WTC11 (cell line): ENCODE measurements around the gene WDR48. TPM values are rescaled to one million over a fixed set of nuclear protein-coding genes. Genes with fewer than 3 reads are reported as not detected.

Source experiments
- ATAC-seq: fragments of 200-7000 bp; cut with Tn5 transposase; 2 replicates; pipeline ENCODE4 v1.10.0; 2021; ENCODE audit warnings: mild to moderate bottlenecking, moderate library complexity
- CTCF ChIA-PET: fragments of 300-600 bp; sonication (Branson Sonifier 250); formaldehyde crosslinking; loops from one replicate; lab custom pipeline; 2021; ENCODE audit warnings: antibody characterized with exemption; lab: Charles Lee
- POLR2A ChIA-PET: fragments of 350-600 bp; sonication (Branson Sonifier 250); formaldehyde crosslinking; loops from one replicate; lab custom pipeline; 2021; ENCODE audit warnings: antibody characterized with exemption; lab: Charles Lee
- DNase-seq: peaks from one replicate; pipeline ENCODE4 v3.0.0; 2021; ENCODE audit warnings: low spot score
- H3K27ac Mint-ChIP-seq: 2 replicates; pipeline ENCODE4 v1.8.0; 2021; ENCODE audit warnings: mixed read lengths
- H3K27me3 Mint-ChIP-seq: 2 replicates; pipeline ENCODE4 v1.8.0; 2021; ENCODE audit warnings: low read depth, mild to moderate bottlenecking, moderate library complexity, mixed read lengths
- H3K36me3 Mint-ChIP-seq: 2 replicates; pipeline ENCODE4 v1.8.0; 2021; ENCODE audit warnings: mixed read lengths
- H3K4me1 Mint-ChIP-seq: 2 replicates; pipeline ENCODE4 v1.8.0; 2022; ENCODE audit warnings: mixed read lengths
- H3K4me3 Mint-ChIP-seq: 2 replicates; pipeline ENCODE4 v1.8.0; 2021; ENCODE audit warnings: mild to moderate bottlenecking, moderate library complexity, mixed read lengths
- H3K9me3 Mint-ChIP-seq: 2 replicates; pipeline ENCODE4 v1.8.0; 2021; ENCODE audit warnings: mixed read lengths
- ATF1 ChIP-seq: sonication (generic); formaldehyde crosslinking; IDR thresholded peaks from 2 replicates; pipeline ENCODE4 v1.8.1; 2023; ENCODE audit warnings: mild to moderate bottlenecking, moderate library complexity, missing genetic modification reagents
- CBFB ChIP-seq: sonication (generic); formaldehyde crosslinking; IDR thresholded peaks from 2 replicates; pipeline ENCODE4 v1.8.1; 2022; ENCODE audit warnings: mild to moderate bottlenecking, low read depth, missing genetic modification reagents
- ETV6 ChIP-seq: sonication (generic); formaldehyde crosslinking; IDR thresholded peaks from 2 replicates; pipeline ENCODE4 v1.8.1; 2022; ENCODE audit warnings: mild to moderate bottlenecking, missing genetic modification reagents
- NFE2L1 ChIP-seq: sonication (generic); formaldehyde crosslinking; IDR thresholded peaks from 2 replicates; pipeline ENCODE4 v1.8.1; 2023; ENCODE audit warnings: missing genetic modification reagents
- NR1H2 ChIP-seq: sonication (generic); formaldehyde crosslinking; IDR thresholded peaks from 2 replicates; pipeline ENCODE4 v1.9.0; 2021; ENCODE audit warnings: mild to moderate bottlenecking, moderate library complexity, missing genetic modification reagents
- RORB ChIP-seq: fragments of 250-450 bp; sonication (Bioruptor Pico); IDR thresholded peaks from 2 replicates; pipeline ENCODE4 v1.9.0; 2021; ENCODE audit warnings: mild to moderate bottlenecking
- SMAD3 ChIP-seq: sonication (generic); formaldehyde crosslinking; IDR thresholded peaks from 2 replicates; pipeline ENCODE4 v1.8.0; 2022; ENCODE audit warnings: missing genetic modification reagents, mild to moderate bottlenecking, borderline replicate concordance
- TCF7 ChIP-seq: sonication (generic); formaldehyde crosslinking; IDR thresholded peaks from 2 replicates; pipeline ENCODE4 v1.8.0; 2022; ENCODE audit warnings: mild to moderate bottlenecking, low read depth, missing genetic modification reagents, moderate library complexity
- ZNF232 ChIP-seq: sonication (generic); formaldehyde crosslinking; IDR thresholded peaks from 2 replicates; pipeline ENCODE4 v1.8.0; 2022; ENCODE audit warnings: mild to moderate bottlenecking, missing genetic modification reagents
- ZNF396 ChIP-seq: fragments of 250-450 bp; sonication (Bioruptor Pico); IDR thresholded peaks from 2 replicates; pipeline ENCODE4 v1.8.0; 2021; ENCODE audit warnings: mild to moderate bottlenecking, moderate library complexity, borderline replicate concordance
- total RNA-seq: library from RNA; stranded (reverse); gene quantifications from 3 replicates; pipeline ENCODE4 v1.2.3, GENCODE V29; 2021
- TF ChIP-seq, protein P1 (sequence below): sonication (generic); formaldehyde crosslinking; IDR thresholded peaks from 2 replicates; pipeline ENCODE4 v1.8.0; 2022; ENCODE audit warnings: missing genetic modification reagents
- TF ChIP-seq, protein P2 (sequence below): fragments of 250-450 bp; sonication (Bioruptor Pico); IDR thresholded peaks from 2 replicates; pipeline ENCODE4 v2.1.2; 2022; ENCODE audit warnings: mild to moderate bottlenecking, moderate library complexity
- TF ChIP-seq, protein P3 (sequence below): sonication (generic); formaldehyde crosslinking; IDR thresholded peaks from 2 replicates; pipeline ENCODE4 v1.8.1; 2022; ENCODE audit warnings: missing genetic modification reagents, borderline replicate concordance
- TF ChIP-seq, protein P4 (sequence below): sonication (generic); formaldehyde crosslinking; IDR thresholded peaks from 2 replicates; pipeline ENCODE4 v1.8.1; 2022; ENCODE audit warnings: mild to moderate bottlenecking, missing genetic modification reagents, moderate library complexity, borderline replicate concordance
- TF ChIP-seq, protein P5 (sequence below): fragments of 250-450 bp; sonication (Bioruptor Pico); IDR thresholded peaks from 2 replicates; pipeline ENCODE4 v1.9.0; 2021; ENCODE audit warnings: mild to moderate bottlenecking

WDR48 gene
- total RNA-seq, 1 experiment from 2014 or later = 40.9 TPM

DNA sequence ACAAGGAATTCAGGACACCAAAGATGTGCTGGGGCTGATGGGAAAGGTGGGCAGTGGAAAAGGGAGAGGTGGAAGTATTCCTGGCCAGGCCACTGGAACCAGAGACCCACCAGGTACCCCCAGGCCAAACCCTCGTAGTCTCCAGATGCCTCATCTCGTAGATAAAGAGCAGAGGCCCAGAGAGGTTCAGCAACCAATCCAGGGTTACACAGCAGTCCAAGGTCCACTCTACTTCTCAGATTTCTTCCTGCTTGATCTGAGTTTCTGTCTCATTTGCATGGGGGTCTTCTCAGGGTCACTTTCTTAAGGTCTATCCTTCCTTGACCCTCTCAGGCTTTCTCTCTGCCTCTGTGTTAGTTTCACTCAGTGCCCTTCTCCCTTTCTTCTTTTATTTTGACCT, 60.7 kb downstream of the WDR48 start:
- H3K4me3 Mint-ChIP-seq = no peak overlapping the region
- ChIA-PET CTCF (interaction anchor here (1.2 to 1.4 kb wide), 2 partner anchors 13 to 179 kb away, joined by 3 read pairs; no protein-coding TSS in a partner anchor), POLR2A (no interaction called here)
- H3K27ac Mint-ChIP-seq = no peak overlapping the region
- ATAC-seq (no peak), DNase-seq (no peak)
- TF ChIP-seq NR1H2 (CRISPR knock-in tag) (no peak), TCF7 (CRISPR knock-in tag) (no peak), CBFB (no peak), ATF1 (no peak), ZNF232 (CRISPR knock-in tag) (no peak), SMAD3 (CRISPR knock-in tag) (no peak)
- TF ChIP-seq, protein P1, sequence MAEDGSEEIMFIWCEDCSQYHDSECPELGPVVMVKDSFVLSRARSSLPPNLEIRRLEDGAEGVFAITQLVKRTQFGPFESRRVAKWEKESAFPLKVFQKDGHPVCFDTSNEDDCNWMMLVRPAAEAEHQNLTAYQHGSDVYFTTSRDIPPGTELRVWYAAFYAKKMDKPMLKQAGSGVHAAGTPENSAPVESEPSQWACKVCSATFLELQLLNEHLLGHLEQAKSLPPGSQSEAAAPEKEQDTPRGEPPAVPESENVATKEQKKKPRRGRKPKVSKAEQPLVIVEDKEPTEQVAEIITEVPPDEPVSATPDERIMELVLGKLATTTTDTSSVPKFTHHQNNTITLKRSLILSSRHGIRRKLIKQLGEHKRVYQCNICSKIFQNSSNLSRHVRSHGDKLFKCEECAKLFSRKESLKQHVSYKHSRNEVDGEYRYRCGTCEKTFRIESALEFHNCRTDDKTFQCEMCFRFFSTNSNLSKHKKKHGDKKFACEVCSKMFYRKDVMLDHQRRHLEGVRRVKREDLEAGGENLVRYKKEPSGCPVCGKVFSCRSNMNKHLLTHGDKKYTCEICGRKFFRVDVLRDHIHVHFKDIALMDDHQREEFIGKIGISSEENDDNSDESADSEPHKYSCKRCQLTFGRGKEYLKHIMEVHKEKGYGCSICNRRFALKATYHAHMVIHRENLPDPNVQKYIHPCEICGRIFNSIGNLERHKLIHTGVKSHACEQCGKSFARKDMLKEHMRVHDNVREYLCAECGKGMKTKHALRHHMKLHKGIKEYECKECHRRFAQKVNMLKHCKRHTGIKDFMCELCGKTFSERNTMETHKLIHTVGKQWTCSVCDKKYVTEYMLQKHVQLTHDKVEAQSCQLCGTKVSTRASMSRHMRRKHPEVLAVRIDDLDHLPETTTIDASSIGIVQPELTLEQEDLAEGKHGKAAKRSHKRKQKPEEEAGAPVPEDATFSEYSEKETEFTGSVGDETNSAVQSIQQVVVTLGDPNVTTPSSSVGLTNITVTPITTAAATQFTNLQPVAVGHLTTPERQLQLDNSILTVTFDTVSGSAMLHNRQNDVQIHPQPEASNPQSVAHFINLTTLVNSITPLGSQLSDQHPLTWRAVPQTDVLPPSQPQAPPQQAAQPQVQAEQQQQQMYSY (CRISPR knock-in tag) = no peak
- TF ChIP-seq, protein P2, sequence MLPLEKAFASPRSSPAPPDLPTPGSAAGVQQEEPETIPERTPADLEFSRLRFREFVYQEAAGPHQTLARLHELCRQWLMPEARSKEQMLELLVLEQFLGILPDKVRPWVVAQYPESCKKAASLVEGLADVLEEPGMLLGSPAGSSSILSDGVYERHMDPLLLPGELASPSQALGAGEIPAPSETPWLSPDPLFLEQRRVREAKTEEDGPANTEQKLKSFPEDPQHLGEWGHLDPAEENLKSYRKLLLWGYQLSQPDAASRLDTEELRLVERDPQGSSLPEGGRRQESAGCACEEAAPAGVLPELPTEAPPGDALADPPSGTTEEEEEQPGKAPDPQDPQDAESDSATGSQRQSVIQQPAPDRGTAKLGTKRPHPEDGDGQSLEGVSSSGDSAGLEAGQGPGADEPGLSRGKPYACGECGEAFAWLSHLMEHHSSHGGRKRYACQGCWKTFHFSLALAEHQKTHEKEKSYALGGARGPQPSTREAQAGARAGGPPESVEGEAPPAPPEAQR (CRISPR knock-in tag) = no peak
- TF ChIP-seq, protein P3, sequence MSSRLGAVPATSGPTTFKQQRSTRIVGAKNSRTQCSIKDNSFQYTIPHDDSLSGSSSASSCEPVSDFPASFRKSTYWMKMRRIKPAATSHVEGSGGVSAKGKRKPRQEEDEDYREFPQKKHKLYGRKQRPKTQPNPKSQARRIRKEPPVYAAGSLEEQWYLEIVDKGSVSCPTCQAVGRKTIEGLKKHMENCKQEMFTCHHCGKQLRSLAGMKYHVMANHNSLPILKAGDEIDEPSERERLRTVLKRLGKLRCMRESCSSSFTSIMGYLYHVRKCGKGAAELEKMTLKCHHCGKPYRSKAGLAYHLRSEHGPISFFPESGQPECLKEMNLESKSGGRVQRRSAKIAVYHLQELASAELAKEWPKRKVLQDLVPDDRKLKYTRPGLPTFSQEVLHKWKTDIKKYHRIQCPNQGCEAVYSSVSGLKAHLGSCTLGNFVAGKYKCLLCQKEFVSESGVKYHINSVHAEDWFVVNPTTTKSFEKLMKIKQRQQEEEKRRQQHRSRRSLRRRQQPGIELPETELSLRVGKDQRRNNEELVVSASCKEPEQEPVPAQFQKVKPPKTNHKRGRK = no peak
- no peaks in the 10 kb centered on the region for H3K36me3 Mint-ChIP-seq
- H3K27me3 Mint-ChIP-seq = peaks cover 16% of the 10 kb centered on the region
- H3K4me1 Mint-ChIP-seq = peaks cover 7% of the 10 kb centered on the region
- H3K9me3 Mint-ChIP-seq = no peaks in the 10 kb centered on the region

DNA sequence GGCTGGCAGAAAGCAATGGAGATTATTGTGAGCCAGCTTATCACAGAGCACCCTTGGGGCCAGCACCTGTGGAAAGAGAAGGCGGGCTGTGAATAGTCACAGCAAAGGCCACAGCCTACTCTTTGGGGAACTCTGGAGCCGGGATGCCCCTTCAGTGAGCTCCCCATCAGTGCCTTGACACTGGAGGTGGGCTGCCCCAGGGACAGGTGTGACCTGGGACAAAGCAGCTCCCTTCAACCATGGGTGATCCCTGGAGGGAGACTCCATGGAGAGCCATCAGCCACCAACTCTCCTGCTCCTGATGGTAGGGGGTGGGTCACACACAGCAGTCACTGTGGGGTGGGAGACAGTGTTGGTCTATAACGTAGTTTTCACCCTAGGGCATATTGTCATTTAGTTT, 61.5 kb downstream of the WDR48 start:
- Mint-ChIP-seq H3K27me3 (peaks cover 10% of the 10 kb centered on the region), H3K4me1 (peaks cover 1% of the 10 kb centered on the region), H3K27ac (no peak overlapping the region), H3K4me3 (no peak overlapping the region), H3K9me3 (no peaks in the 10 kb centered on the region), H3K36me3 (no peaks in the 10 kb centered on the region)
- TF ChIP-seq, protein P4, sequence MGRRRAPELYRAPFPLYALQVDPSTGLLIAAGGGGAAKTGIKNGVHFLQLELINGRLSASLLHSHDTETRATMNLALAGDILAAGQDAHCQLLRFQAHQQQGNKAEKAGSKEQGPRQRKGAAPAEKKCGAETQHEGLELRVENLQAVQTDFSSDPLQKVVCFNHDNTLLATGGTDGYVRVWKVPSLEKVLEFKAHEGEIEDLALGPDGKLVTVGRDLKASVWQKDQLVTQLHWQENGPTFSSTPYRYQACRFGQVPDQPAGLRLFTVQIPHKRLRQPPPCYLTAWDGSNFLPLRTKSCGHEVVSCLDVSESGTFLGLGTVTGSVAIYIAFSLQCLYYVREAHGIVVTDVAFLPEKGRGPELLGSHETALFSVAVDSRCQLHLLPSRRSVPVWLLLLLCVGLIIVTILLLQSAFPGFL (CRISPR knock-in tag) = no peak
- no peak for TF ChIP-seq ATF1
- TF ChIP-seq, protein P5, sequence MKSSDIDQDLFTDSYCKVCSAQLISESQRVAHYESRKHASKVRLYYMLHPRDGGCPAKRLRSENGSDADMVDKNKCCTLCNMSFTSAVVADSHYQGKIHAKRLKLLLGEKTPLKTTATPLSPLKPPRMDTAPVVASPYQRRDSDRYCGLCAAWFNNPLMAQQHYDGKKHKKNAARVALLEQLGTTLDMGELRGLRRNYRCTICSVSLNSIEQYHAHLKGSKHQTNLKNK = no peak
- TF ChIP-seq NFE2L1 (CRISPR knock-in tag) = no peak
- no peak for TF ChIP-seq ZNF396 (CRISPR knock-in tag)
- TF ChIP-seq, protein P2 (CRISPR knock-in tag) = no peak
- TF ChIP-seq ETV6 (CRISPR knock-in tag) = no peak
- TF ChIP-seq RORB (CRISPR knock-in tag) = no peak
- no peak for DNase-seq
- ChIA-PET CTCF (interaction anchor here (0.6 kb wide), 1 partner anchor 175 kb away, joined by 3 read pairs; no protein-coding TSS in a partner anchor), POLR2A (no interaction called here)
- ATAC-seq = no peak
